ENCODE data around the gene FCHSD2.

DNA sequence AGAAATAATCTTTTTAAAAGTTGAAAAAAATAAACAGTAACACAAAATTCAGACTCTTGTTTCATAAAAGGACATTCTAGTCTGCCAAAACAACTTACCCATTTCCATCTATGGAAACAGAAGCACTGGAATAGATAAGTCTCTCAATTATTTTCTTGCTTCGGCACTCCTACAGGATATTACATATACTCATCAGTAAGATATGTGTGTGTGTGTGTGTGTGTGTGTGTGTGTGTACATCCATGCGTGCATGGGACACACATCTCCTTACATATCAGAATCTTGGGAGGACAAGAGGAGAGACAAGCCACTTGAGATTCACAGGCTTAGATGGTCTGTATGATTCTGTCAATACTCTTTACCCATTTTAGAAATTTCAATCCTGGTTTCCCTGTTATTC is 183.3 kb downstream of the FCHSD2 start:
- no peak for TF ChIP-seq ZNF623 (tag by site-specific recombination; IDR thresholded peaks at IDR 0.05)
- TF ChIP-seq ZNF792 (tag by site-specific recombination; IDR thresholded peaks at IDR 0.05), result no peak
- no peak for TF ChIP-seq YY1 (tag by site-specific recombination; IDR thresholded peaks at IDR 0.05)
- TF ChIP-seq, protein P1, sequence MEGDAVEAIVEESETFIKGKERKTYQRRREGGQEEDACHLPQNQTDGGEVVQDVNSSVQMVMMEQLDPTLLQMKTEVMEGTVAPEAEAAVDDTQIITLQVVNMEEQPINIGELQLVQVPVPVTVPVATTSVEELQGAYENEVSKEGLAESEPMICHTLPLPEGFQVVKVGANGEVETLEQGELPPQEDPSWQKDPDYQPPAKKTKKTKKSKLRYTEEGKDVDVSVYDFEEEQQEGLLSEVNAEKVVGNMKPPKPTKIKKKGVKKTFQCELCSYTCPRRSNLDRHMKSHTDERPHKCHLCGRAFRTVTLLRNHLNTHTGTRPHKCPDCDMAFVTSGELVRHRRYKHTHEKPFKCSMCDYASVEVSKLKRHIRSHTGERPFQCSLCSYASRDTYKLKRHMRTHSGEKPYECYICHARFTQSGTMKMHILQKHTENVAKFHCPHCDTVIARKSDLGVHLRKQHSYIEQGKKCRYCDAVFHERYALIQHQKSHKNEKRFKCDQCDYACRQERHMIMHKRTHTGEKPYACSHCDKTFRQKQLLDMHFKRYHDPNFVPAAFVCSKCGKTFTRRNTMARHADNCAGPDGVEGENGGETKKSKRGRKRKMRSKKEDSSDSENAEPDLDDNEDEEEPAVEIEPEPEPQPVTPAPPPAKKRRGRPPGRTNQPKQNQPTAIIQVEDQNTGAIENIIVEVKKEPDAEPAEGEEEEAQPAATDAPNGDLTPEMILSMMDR (tag by site-specific recombination; IDR thresholded peaks at IDR 0.05), result no peak
- no peak for TF ChIP-seq BCL11A (tag by site-specific recombination; IDR thresholded peaks at IDR 0.05; ENCODE audit: low read depth)
- no peak for TF ChIP-seq ZNF19 (tag by site-specific recombination; IDR thresholded peaks at IDR 0.05; ENCODE audit: low read depth)
- no peak for TF ChIP-seq ZNF292 (tag by site-specific recombination; IDR thresholded peaks at IDR 0.05; ENCODE audit: borderline replicate concordance, low read depth)
- TF ChIP-seq ZBTB20 (tag by site-specific recombination; IDR thresholded peaks at IDR 0.05), result no peak
- TF ChIP-seq, protein P2, sequence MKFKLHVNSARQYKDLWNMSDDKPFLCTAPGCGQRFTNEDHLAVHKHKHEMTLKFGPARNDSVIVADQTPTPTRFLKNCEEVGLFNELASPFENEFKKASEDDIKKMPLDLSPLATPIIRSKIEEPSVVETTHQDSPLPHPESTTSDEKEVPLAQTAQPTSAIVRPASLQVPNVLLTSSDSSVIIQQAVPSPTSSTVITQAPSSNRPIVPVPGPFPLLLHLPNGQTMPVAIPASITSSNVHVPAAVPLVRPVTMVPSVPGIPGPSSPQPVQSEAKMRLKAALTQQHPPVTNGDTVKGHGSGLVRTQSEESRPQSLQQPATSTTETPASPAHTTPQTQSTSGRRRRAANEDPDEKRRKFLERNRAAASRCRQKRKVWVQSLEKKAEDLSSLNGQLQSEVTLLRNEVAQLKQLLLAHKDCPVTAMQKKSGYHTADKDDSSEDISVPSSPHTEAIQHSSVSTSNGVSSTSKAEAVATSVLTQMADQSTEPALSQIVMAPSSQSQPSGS (tag by site-specific recombination; IDR thresholded peaks at IDR 0.05; ENCODE audit: low read depth), result no peak
- no peak for TF ChIP-seq MZF1 (tag by site-specific recombination; IDR thresholded peaks at IDR 0.05; ENCODE audit: borderline replicate concordance)
- no peak for TF ChIP-seq ZNF133 (tag by site-specific recombination; IDR thresholded peaks at IDR 0.05)
- no peak for TF ChIP-seq ZNF76 (tag by site-specific recombination; IDR thresholded peaks at IDR 0.05; ENCODE audit: borderline replicate concordance, low read depth)

Data from HEK293 (cell line).